Measurements from ENCODE around the gene OR2T2.

DNA sequence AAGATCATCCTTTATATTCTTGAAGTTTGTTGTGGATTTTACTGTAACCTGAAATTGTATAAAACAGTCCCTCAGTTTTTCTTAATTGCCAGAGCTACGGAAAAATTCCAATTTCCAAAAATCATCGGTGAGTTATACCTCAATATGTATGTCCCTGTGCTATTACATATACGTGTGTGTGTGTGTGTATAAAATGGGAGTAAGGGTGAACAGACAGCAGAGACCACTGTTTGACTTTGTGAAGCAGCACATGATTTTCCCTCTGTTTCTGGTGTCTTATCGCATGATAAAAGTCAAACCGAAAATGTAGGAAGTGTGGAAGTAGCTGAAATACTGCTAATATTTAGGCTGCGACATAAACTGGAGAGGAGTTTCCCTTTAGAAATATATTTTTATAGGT is 41.4 kb upstream of the OR2T2 start:
- TF ChIP-seq, protein P1, sequence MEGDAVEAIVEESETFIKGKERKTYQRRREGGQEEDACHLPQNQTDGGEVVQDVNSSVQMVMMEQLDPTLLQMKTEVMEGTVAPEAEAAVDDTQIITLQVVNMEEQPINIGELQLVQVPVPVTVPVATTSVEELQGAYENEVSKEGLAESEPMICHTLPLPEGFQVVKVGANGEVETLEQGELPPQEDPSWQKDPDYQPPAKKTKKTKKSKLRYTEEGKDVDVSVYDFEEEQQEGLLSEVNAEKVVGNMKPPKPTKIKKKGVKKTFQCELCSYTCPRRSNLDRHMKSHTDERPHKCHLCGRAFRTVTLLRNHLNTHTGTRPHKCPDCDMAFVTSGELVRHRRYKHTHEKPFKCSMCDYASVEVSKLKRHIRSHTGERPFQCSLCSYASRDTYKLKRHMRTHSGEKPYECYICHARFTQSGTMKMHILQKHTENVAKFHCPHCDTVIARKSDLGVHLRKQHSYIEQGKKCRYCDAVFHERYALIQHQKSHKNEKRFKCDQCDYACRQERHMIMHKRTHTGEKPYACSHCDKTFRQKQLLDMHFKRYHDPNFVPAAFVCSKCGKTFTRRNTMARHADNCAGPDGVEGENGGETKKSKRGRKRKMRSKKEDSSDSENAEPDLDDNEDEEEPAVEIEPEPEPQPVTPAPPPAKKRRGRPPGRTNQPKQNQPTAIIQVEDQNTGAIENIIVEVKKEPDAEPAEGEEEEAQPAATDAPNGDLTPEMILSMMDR (IDR thresholded peaks at IDR 0.05; ENCODE audit: insufficient read depth, low read length): no peak
- TF ChIP-seq POLR2AphosphoS5 (IDR thresholded peaks at IDR 0.05; ENCODE audit: low read depth): no peak
- no peak for TF ChIP-seq SPI1 (IDR thresholded peaks at IDR 0.05; ENCODE audit: borderline replicate concordance, low read depth)
